Left renal pelvis (tissue), 4 donors: ENCODE measurements around the gene UPK1A. TPM values are rescaled to one million over a fixed set of nuclear protein-coding genes. Genes with fewer than 3 reads are reported as not detected.

Experiments
- polyA plus RNA-seq, 4 donors: library from polyadenylated mRNA; unstranded; fragments of 120-200 nt; gene quantifications; one replicate each; pipeline ENCODE4 v1.2.1, GENCODE V29; 2013; ENCODE audit not compliant: insufficient read length in 4 of 4

UPK1A gene
- polyA plus RNA-seq, 4 donors = 0.53 to 67.8 (median 21.8) TPM

Other genes with a start within 250 kb of the UPK1A start
- 1 to 10 TPM in 1 of 4 donors, under 1 TPM in 3; 0.19 to 1.4 (median 0.47) TPM for gene FFAR2, start 218.3 kb upstream of the UPK1A start, polyA plus RNA-seq
- gene KRTDAP, start 176.1 kb upstream of the UPK1A start, polyA plus RNA-seq = 1 to 10 TPM in 1 of 4 donors, under 1 TPM in 3; 0.36 to 1.9 (median 0.59) TPM
- 100 to 1,000 TPM in 1 of 4 donors, 10 to 100 TPM in 3; 59.7 to 123 (median 83.8) TPM for gene DMKN, start 152.9 kb upstream of the UPK1A start, polyA plus RNA-seq
- under 1 TPM in 1 of 4 donors, not detected in 3; 0.11 TPM for gene SBSN, start 138.2 kb upstream of the UPK1A start, polyA plus RNA-seq
- not detected for gene GAPDHS, start 133.1 kb upstream of the UPK1A start, polyA plus RNA-seq
- 100 to 1,000 TPM in 1 of 4 donors, 10 to 100 TPM in 3; 58.7 to 102 (median 86.6) TPM for gene TMEM147, start 120.9 kb upstream of the UPK1A start, polyA plus RNA-seq
- under 1 TPM in 1 of 4 donors, not detected in 3; 0.14 TPM for gene ATP4A, start 102.9 kb upstream of the UPK1A start, polyA plus RNA-seq
- not detected for gene PMIS2, start 80.3 kb upstream of the UPK1A start, polyA plus RNA-seq
- 10 to 100 TPM; 23.2 to 39.6 (median 25.3) TPM for gene HAUS5, start 53.8 kb upstream of the UPK1A start, polyA plus RNA-seq
- gene RBM42, start 37.5 kb upstream of the UPK1A start, polyA plus RNA-seq = 10 to 100 TPM; 49.1 to 81.9 (median 57.7) TPM
- gene ETV2, start 24.8 kb upstream of the UPK1A start, polyA plus RNA-seq = 1 to 10 TPM; 1.7 to 3.3 (median 2.3) TPM
- gene COX6B1, start 18.2 kb upstream of the UPK1A start, polyA plus RNA-seq = 100 to 1,000 TPM; 224 to 359 (median 312) TPM
- under 1 TPM; 0.27 to 0.63 (median 0.49) TPM for gene ZBTB32, start 38.0 kb downstream of the UPK1A start, polyA plus RNA-seq
- 10 to 100 TPM; 25.1 to 42.0 (median 32.8) TPM for gene KMT2B, start 51.5 kb downstream of the UPK1A start, polyA plus RNA-seq
- 1 to 10 TPM; 2.6 to 4.3 (median 3.1) TPM for gene IGFLR1, start 75.9 kb downstream of the UPK1A start, polyA plus RNA-seq
- 10 to 100 TPM; 17.2 to 22.0 (median 18.6) TPM for gene U2AF1L4, start 78.9 kb downstream of the UPK1A start, polyA plus RNA-seq
- gene PSENEN, start 79.1 kb downstream of the UPK1A start, polyA plus RNA-seq = 10 to 100 TPM; 43.4 to 71.8 (median 61.9) TPM
- gene LIN37, start 82.1 kb downstream of the UPK1A start, polyA plus RNA-seq = 10 to 100 TPM in 2 of 4 donors, 1 to 10 TPM in 2; 6.0 to 14.2 (median 9.3) TPM
- gene HSPB6, start 90.5 kb downstream of the UPK1A start, polyA plus RNA-seq = 100 to 1,000 TPM in 1 of 4 donors, 10 to 100 TPM in 3; 24.8 to 111 (median 29.2) TPM
- 10 to 100 TPM; 12.8 to 24.3 (median 17.3) TPM for gene PROSER3, start 91.7 kb downstream of the UPK1A start, polyA plus RNA-seq
- 10 to 100 TPM; 18.4 to 43.8 (median 26.5) TPM for gene ARHGAP33, start 109.0 kb downstream of the UPK1A start, polyA plus RNA-seq
- gene PRODH2, start 146.3 kb downstream of the UPK1A start, polyA plus RNA-seq = 10 to 100 TPM in 3 of 4 donors, under 1 TPM in 1; 0.41 to 51.0 (median 25.1) TPM
- 100 to 1,000 TPM in 3 of 4 donors, 1 to 10 TPM in 1; 2.9 to 185 (median 128) TPM for gene NPHS1, start 186.0 kb downstream of the UPK1A start, polyA plus RNA-seq
- 10 to 100 TPM in 2 of 4 donors, 1 to 10 TPM in 2; 1.8 to 12.4 (median 10.1) TPM for gene KIRREL2, start 190.4 kb downstream of the UPK1A start, polyA plus RNA-seq
- gene APLP1, start 202.1 kb downstream of the UPK1A start, polyA plus RNA-seq = 10 to 100 TPM; 23.6 to 48.5 (median 31.7) TPM
- gene NFKBID, start 234.0 kb downstream of the UPK1A start, polyA plus RNA-seq = 1 to 10 TPM; 1.9 to 6.2 (median 4.5) TPM
- gene HCST, start 236.0 kb downstream of the UPK1A start, polyA plus RNA-seq = 1 to 10 TPM; 3.1 to 4.7 (median 3.2) TPM
- 10 to 100 TPM in 3 of 4 donors, 1 to 10 TPM in 1; 8.1 to 26.7 (median 12.8) TPM for gene TYROBP, start 241.8 kb downstream of the UPK1A start, polyA plus RNA-seq